HepG2 (cell line): ENCODE results near the gene HIF1AN. TPM values are rescaled to one million over a fixed set of nuclear protein-coding genes. Genes with fewer than 3 reads are reported as not detected.
A peak's percentile ranks its signal among the peaks of the same experiment; 100 is the strongest.

ENCODE experiments used
- AGO1 ChIP-seq: fragments of 200-400 bp; formaldehyde crosslinking; IDR thresholded peaks from 2 replicates; pipeline ENCODE4 v1.6.1; 2017; ENCODE audit warnings: mild to moderate bottlenecking, low read depth, low read length, moderate library complexity; ENCODE audit not compliant: poor library complexity, severe bottlenecking
- ATAD3A ChIP-seq: sonication (generic); formaldehyde crosslinking; IDR thresholded peaks from 2 replicates; pipeline ENCODE4 v1.4.0; 2020; ENCODE audit warnings: missing genetic modification reagents
- CBFB ChIP-seq: sonication (generic); formaldehyde crosslinking; IDR thresholded peaks from 2 replicates; pipeline ENCODE4 v1.4.0; 2020; ENCODE audit warnings: missing genetic modification reagents
- CCDC6 ChIP-seq: sonication (generic); formaldehyde crosslinking; IDR thresholded peaks from 2 replicates; pipeline ENCODE4 v1.8.1; 2022; ENCODE audit warnings: mild to moderate bottlenecking, missing genetic modification reagents, moderate library complexity
- CHCHD3 ChIP-seq: sonication (generic); formaldehyde crosslinking; IDR thresholded peaks from 2 replicates; pipeline ENCODE4 v1.8.0; 2022; ENCODE audit warnings: mild to moderate bottlenecking, missing genetic modification reagents, moderate library complexity
- CHD2 ChIP-seq: IDR thresholded peaks from 2 replicates; pipeline ENCODE4 v1.6.1; 2011; ENCODE audit warnings: low read depth, low read length, improper control_type of control experiment
- DMAP1 ChIP-seq: IDR thresholded peaks from 2 replicates; pipeline ENCODE4 v1.6.1; 2016
- E2F5 ChIP-seq: sonication (generic); formaldehyde crosslinking; conservative IDR thresholded peaks from 2 replicates; pipeline ENCODE4 v1.4.0; 2020; ENCODE audit warnings: missing genetic modification reagents
- MBNL3 ChIP-seq: fragments of 250-450 bp; sonication (Bioruptor Pico); conservative IDR thresholded peaks from 2 replicates; pipeline ENCODE4 v1.8.0; 2022; ENCODE audit warnings: mild to moderate bottlenecking, inconsistent platforms
- NR2F2 ChIP-seq: IDR thresholded peaks from 2 replicates; pipeline ENCODE4 v1.6.1; 2012; ENCODE audit warnings: low read depth, inconsistent platforms, borderline replicate concordance
- PBX3 ChIP-seq: sonication (generic); formaldehyde crosslinking; IDR thresholded peaks from 2 replicates; pipeline ENCODE4 v1.8.1; 2023; ENCODE audit warnings: missing genetic modification reagents, inconsistent platforms, borderline replicate concordance
- RARA ChIP-seq: IDR thresholded peaks from 2 replicates; pipeline ENCODE4 v1.6.1; 2016; ENCODE audit warnings: missing genetic modification reagents, missing compliant biosample characterization
- TERF1 ChIP-seq: sonication (generic); formaldehyde crosslinking; IDR thresholded peaks from 2 replicates; pipeline ENCODE4 v1.8.0; 2022; ENCODE audit warnings: mild to moderate bottlenecking, missing genetic modification reagents, moderate library complexity
- ZBTB14 ChIP-seq: sonication (generic); formaldehyde crosslinking; IDR thresholded peaks from 2 replicates; pipeline ENCODE4 v1.4.0; 2020; ENCODE audit warnings: missing genetic modification reagents
- ZNF20 ChIP-seq: sonication (generic); formaldehyde crosslinking; IDR thresholded peaks from 2 replicates; pipeline ENCODE4 v1.4.0; 2020; ENCODE audit warnings: mild to moderate bottlenecking, moderate library complexity, missing genetic modification reagents
- ZNF407 ChIP-seq: sonication (generic); formaldehyde crosslinking; IDR thresholded peaks from one replicate; pipeline ENCODE4 v1.5.1; 2020; ENCODE audit warnings: mild to moderate bottlenecking, missing genetic modification reagents; ENCODE audit errors: not compliant biosample characterization
- ZNF557 ChIP-seq: sonication (generic); formaldehyde crosslinking; IDR thresholded peaks from 2 replicates; pipeline ENCODE4 v1.4.0; 2020; ENCODE audit warnings: missing genetic modification reagents
- ZNF878 ChIP-seq: sonication (generic); formaldehyde crosslinking; IDR thresholded peaks from 2 replicates; pipeline ENCODE4 v1.8.1; 2023; ENCODE audit warnings: mild to moderate bottlenecking, missing genetic modification reagents, moderate library complexity
- polyA plus RNA-seq, 8 experiments: library from polyadenylated mRNA; depleted of rRNA in 3 of 8; stranded (reverse) in 7 of 8; unstranded in 1 of 8; fragments of >200 nt; fragmentation: Illumina TruSeq in 4 of 8; extraction: Trizol in 4 of 8; gene quantifications; 2 replicates each; pipeline versions ENCODE4 v1.2.1 to v1.2.3, GENCODE V29; 2011 to 2016; ENCODE audit warnings: low read depth in 4 of 8, missing spikeins in 1 of 8, mixed read lengths in 1 of 8; ENCODE audit not compliant: insufficient read depth in 1 of 8
- total RNA-seq, 5 experiments: library from RNA; depleted of rRNA; stranded (reverse); fragments of >200 nt; fragmentation: Illumina TruSeq; extraction: Trizol; gene quantifications; 2 replicates each; pipeline ENCODE4 v1.2.3, GENCODE V29; 2016; ENCODE audit warnings: low read depth in 1 of 5

HIF1AN gene
- total and polyA plus RNA-seq, 2 of the 13 experiments (the other 11 are each of a cell fraction or from before 2014, with no cell fraction given), result 8.6 to 10.7 TPM

GRCh38 chr10:100562008-100562672 is 26.4 kb downstream of the HIF1AN start (continued):
- no peak for TF ChIP-seq ZNF407 (CRISPR knock-in tag)
- TF ChIP-seq ATAD3A (CRISPR knock-in tag), result no peak
- peak; percentile 52; the same call in 1 of the 2 replicates for TF ChIP-seq E2F5
- TF ChIP-seq ZNF557 (CRISPR knock-in tag), result no peak
- no peak for TF ChIP-seq CCDC6 (CRISPR knock-in tag)
- TF ChIP-seq DMAP1, result no peak
- no peak for TF ChIP-seq TERF1 (CRISPR knock-in tag)
- TF ChIP-seq ZNF878 (CRISPR knock-in tag), result no peak
- no peak for TF ChIP-seq CHD2
- no peak for TF ChIP-seq CBFB (CRISPR knock-in tag)
- 0 out of 2 replicates have a peak, but pooled peaks have one; percentile 17 for TF ChIP-seq RARA (CRISPR knock-in tag)
- no peak for TF ChIP-seq CHCHD3 (CRISPR knock-in tag)
- no peak for TF ChIP-seq NR2F2
- no peak for TF ChIP-seq MBNL3
- TF ChIP-seq ZNF20 (CRISPR knock-in tag), result no peak
- no peak for TF ChIP-seq AGO1
- TF ChIP-seq PBX3 (CRISPR knock-in tag), result no peak
- no peak for TF ChIP-seq ZBTB14 (CRISPR knock-in tag)
